IMR-90 (cell line): ENCODE data around the gene NT5E. TPM values are rescaled to one million over a fixed set of nuclear protein-coding genes. Genes with fewer than 3 reads are reported as not detected.
A peak's percentile ranks its signal among the peaks of the same experiment; 100 is the strongest.

ENCODE experiments used
- ATAC-seq: fragments of 200-7000 bp; cut with Tn5 transposase; 2 replicates; pipeline ENCODE4 v1.9.1; 2020; ENCODE audit warnings: low read depth, mild to moderate bottlenecking, moderate library complexity
- BruUV-seq: library from RNA; stranded (reverse); fragments of 400-500 nt; replicated peaks from 2 replicates; lab custom pipeline; 2021; lab: Mats Ljungman, UMichigan
- CTCF ChIA-PET: fragments of 300-600 bp; formaldehyde crosslinking; extraction: SDS; loops from one replicate; lab custom pipeline; 2021; ENCODE audit warnings: antibody characterized with exemption; lab: Yijun Ruan, JAX
- POLR2A ChIA-PET: fragments of 300-600 bp; sonication (Branson Sonifier 250); formaldehyde crosslinking; loops from one replicate; lab custom pipeline; 2022; ENCODE audit warnings: antibody characterized with exemption; ENCODE audit not compliant: unreplicated experiment; lab: Charles Lee
- DNase-seq: peaks from one replicate; pipeline ENCODE4 v3.0.0; 2013
- H2AFZ ChIP-seq: replicated peaks from 2 replicates; pipeline ENCODE3; 2013; ENCODE audit warnings: low read length, mild to moderate bottlenecking; ENCODE audit not compliant: poor library complexity
- H2AK5ac ChIP-seq: 2 replicates; pipeline ENCODE4 v1.6.1; 2013; ENCODE audit warnings: low read depth, low read length, inconsistent platforms
- H2AK9ac ChIP-seq: replicated peaks from 2 replicates; pipeline ENCODE3; 2013; ENCODE audit warnings: mild to moderate bottlenecking, low read depth, low read length, moderate library complexity; ENCODE audit not compliant: poor library complexity
- H2BK120ac ChIP-seq: 2 replicates; pipeline ENCODE4 v1.6.1; 2013; ENCODE audit warnings: low read depth, low read length, inconsistent platforms
- H2BK15ac ChIP-seq: 3 replicates; pipeline ENCODE4 v1.6.1; 2013; ENCODE audit warnings: low read depth, low read length, inconsistent platforms
- H2BK20ac ChIP-seq: 2 replicates; pipeline ENCODE4 v1.6.1; 2013; ENCODE audit warnings: low read depth, mild to moderate bottlenecking, inconsistent platforms, low read length, moderate library complexity
- H2BK5ac ChIP-seq: 2 replicates; pipeline ENCODE4 v1.6.1; 2013; ENCODE audit warnings: mild to moderate bottlenecking, low read depth, low read length, inconsistent platforms; ENCODE audit not compliant: poor library complexity, severe bottlenecking
- H3K14ac ChIP-seq: replicated peaks from 2 replicates; pipeline ENCODE4 v1.6.1; 2013; ENCODE audit warnings: low read depth, low read length, inconsistent platforms
- H3K18ac ChIP-seq: 2 replicates; pipeline ENCODE4 v1.6.1; 2013; ENCODE audit warnings: low read depth, low read length, control low read depth
- H3K23ac ChIP-seq: 2 replicates; pipeline ENCODE4 v1.6.1; 2013; ENCODE audit warnings: low read depth, low read length, inconsistent platforms
- H3K27ac ChIP-seq: 2 replicates; pipeline ENCODE4 v1.5.1; 2013; ENCODE audit warnings: mild to moderate bottlenecking, control low read depth, low read length; ENCODE audit not compliant: insufficient read depth
- H3K27me3 ChIP-seq: 2 replicates; pipeline ENCODE4 v1.6.1; 2013; ENCODE audit warnings: low read length; ENCODE audit not compliant: control insufficient read depth, insufficient read depth
- H3K36me3 ChIP-seq: 2 replicates; pipeline ENCODE4 v1.6.1; 2013; ENCODE audit warnings: low read length, mixed read lengths; ENCODE audit not compliant: control insufficient read depth, insufficient read depth
- H3K4ac ChIP-seq: 2 replicates; pipeline ENCODE4 v1.6.1; 2013; ENCODE audit warnings: low read depth, low read length, inconsistent platforms
- H3K4me1 ChIP-seq: 2 replicates; pipeline ENCODE4 v1.6.1; 2013; ENCODE audit warnings: low read length, mixed read lengths; ENCODE audit not compliant: control insufficient read depth, insufficient read depth
- H3K4me2 ChIP-seq: 2 replicates; pipeline ENCODE4 v1.6.1; 2013; ENCODE audit warnings: low read depth, mild to moderate bottlenecking, control low read depth, low read length, moderate library complexity
- H3K4me3 ChIP-seq: 2 replicates; pipeline ENCODE4 v1.5.1; 2013; ENCODE audit warnings: low read depth, mild to moderate bottlenecking, control low read depth, low read length, moderate library complexity; ENCODE audit not compliant: insufficient read depth
- H3K56ac ChIP-seq: 2 replicates; pipeline ENCODE4 v1.6.1; 2013; ENCODE audit warnings: low read length, inconsistent platforms; ENCODE audit not compliant: insufficient read depth; ENCODE audit errors: extremely low read depth
- H3K79me1 ChIP-seq, 2 experiments: 2 replicates each; pipeline ENCODE4 v1.6.1; 2013; ENCODE audit warnings: low read length in 2 of 2, inconsistent platforms in 1 of 2, low read depth in 1 of 2
- H3K9ac ChIP-seq: 2 replicates; pipeline ENCODE4 v1.6.1; 2013; ENCODE audit warnings: low read depth, low read length, control low read depth
- H3K9me1 ChIP-seq: 2 replicates; pipeline ENCODE4 v1.6.1; 2013; ENCODE audit warnings: low read length, inconsistent platforms; ENCODE audit not compliant: insufficient read depth
- H3K9me3 ChIP-seq: 2 replicates; pipeline ENCODE4 v1.6.1; 2013; ENCODE audit warnings: low read length; ENCODE audit not compliant: control insufficient read depth, insufficient read depth
- H4K20me1 ChIP-seq: 2 replicates; pipeline ENCODE4 v1.6.1; 2013; ENCODE audit warnings: low read length, inconsistent platforms; ENCODE audit not compliant: insufficient read depth
- H4K5ac ChIP-seq: 2 replicates; pipeline ENCODE4 v1.6.1; 2013; ENCODE audit warnings: mild to moderate bottlenecking, low read depth, low read length, control low read depth
- H4K8ac ChIP-seq, 2 experiments: 2 replicates each; pipeline ENCODE4 v1.6.1; 2013; ENCODE audit warnings: low read depth in 2 of 2, low read length in 2 of 2, control low read depth in 1 of 2, inconsistent platforms in 1 of 2
- H4K91ac ChIP-seq: 2 replicates; pipeline ENCODE4 v1.6.1; 2013; ENCODE audit warnings: low read depth, low read length, inconsistent platforms; ENCODE audit not compliant: insufficient read depth
- CHD1 ChIP-seq: IDR thresholded peaks from 2 replicates; pipeline ENCODE4 v1.6.1; 2012; ENCODE audit warnings: low read depth, low read length, improper control_type of control experiment
- ELK1 ChIP-seq: fragments of 150-350 bp; IDR thresholded peaks from 2 replicates; pipeline ENCODE4 v1.6.1; 2016; ENCODE audit warnings: low read depth, mild to moderate bottlenecking, low read length, moderate library complexity, borderline replicate concordance
- MAFK ChIP-seq: IDR thresholded peaks from 2 replicates; pipeline ENCODE4 v1.6.1; 2012; ENCODE audit warnings: low read depth, low read length, improper control_type of control experiment
- MAZ ChIP-seq: IDR thresholded peaks from 2 replicates; pipeline ENCODE4 v1.6.1; 2012; ENCODE audit warnings: low read depth, mild to moderate bottlenecking, low read length, improper control_type of control experiment, moderate library complexity, borderline replicate concordance
- NFE2L2 ChIP-seq: fragments of 150-350 bp; IDR thresholded peaks from 2 replicates; pipeline ENCODE4 v1.6.1; 2016; ENCODE audit warnings: low read depth, mild to moderate bottlenecking, low read length
- RAD21 ChIP-seq: IDR thresholded peaks from 2 replicates; pipeline ENCODE4 v1.6.1; 2012; ENCODE audit warnings: low read length, improper control_type of control experiment
- RFX5 ChIP-seq: IDR thresholded peaks from 2 replicates; pipeline ENCODE4 v1.8.0; 2012; ENCODE audit warnings: low read depth, mild to moderate bottlenecking, low read length, moderate library complexity
- SMC3 ChIP-seq: fragments of 150-350 bp; IDR thresholded peaks from 2 replicates; pipeline ENCODE4 v1.6.1; 2016; ENCODE audit warnings: low read depth, mild to moderate bottlenecking, antibody characterized with exemption, low read length, moderate library complexity
- USF2 ChIP-seq: fragments of 150-350 bp; IDR thresholded peaks from 2 replicates; pipeline ENCODE4 v1.6.1; 2017; ENCODE audit warnings: mild to moderate bottlenecking, antibody characterized with exemption, low read length, low read depth
- WGBS, 2 experiments: methylation state at CpG; one replicate each; pipeline versions ENCODE4 v1.1.5 to v1.1.7; 2013; ENCODE audit warnings: missing lambda C conversion rate in 2 of 2; ENCODE audit not compliant: insufficient read length in 1 of 2; ENCODE audit errors: extremely low coverage in 2 of 2; 5-methylcytosine and 5-hydroxymethylcytosine counted together
- dilution Hi-C: fragments of 300-500 bp; cut with HindIII; formaldehyde crosslinking; loops from one replicate; pipeline ENCODE4 v1.14.3; 2018; ENCODE audit warnings: low sequenced_read_pairs; ENCODE audit not compliant: unreplicated experiment
- in situ Hi-C: fragments of 300-500 bp; cut with MboI; formaldehyde crosslinking; loops from 3 replicates; pipeline ENCODE4 v1.14.3; 2019; ENCODE audit warnings: low sequenced_read_pairs, inconsistent platforms, mixed read lengths
- intact Hi-C: fragments of 100-400 bp; cut with micrococcal nuclease; formaldehyde crosslinking; loops from 2 replicates; pipeline ENCODE4 v1.10.0; 2022
- polyA plus RNA-seq, 3 experiments: library from polyadenylated mRNA; depleted of rRNA; stranded (reverse); fragments of >200 nt; gene quantifications; 2 replicates each; pipeline ENCODE4 v1.2.3, GENCODE V29; 2012; ENCODE audit warnings: low replicate concordance in 1 of 3
- total RNA-seq: library from RNA; depleted of rRNA; stranded (reverse); fragments of >200 nt; gene quantifications from 2 replicates; pipeline ENCODE4 v1.2.3, GENCODE V29; 2012

Gene NT5E
- total and polyA plus RNA-seq, 2 of the 4 experiments (the other 2 are of a cell fraction): 153 to 280 TPM

DNA sequence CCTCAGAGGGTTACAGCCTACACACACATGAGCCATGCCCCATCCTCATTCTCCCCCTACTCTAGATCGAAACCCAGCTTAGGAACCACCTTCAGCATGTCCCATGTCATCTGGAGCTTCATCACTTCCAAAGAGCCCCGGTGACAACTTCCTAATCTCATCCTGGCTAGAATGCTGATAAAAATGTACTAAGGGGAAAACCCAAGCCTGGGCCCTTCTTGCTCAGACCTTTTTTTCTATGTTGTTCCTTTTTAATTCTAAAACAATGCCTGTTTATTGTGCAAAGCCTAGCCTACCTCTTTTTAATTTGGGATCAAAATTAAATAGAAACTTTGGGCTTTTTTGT lies 44.1 kb upstream of the NT5E start:
- H3K18ac ChIP-seq: peak overlapping the region; percentile 93
- peaks cover 44% of the 10 kb centered on the region for H3K4me1 ChIP-seq
- no peak for TF ChIP-seq SMC3
- no peak for TF ChIP-seq NFE2L2
- TF ChIP-seq CHD1: no peak
- TF ChIP-seq RFX5: no peak
- TF ChIP-seq ELK1: no peak
- no peak for TF ChIP-seq RAD21
- no peak for TF ChIP-seq MAFK
- TF ChIP-seq MAZ: no peak
- TF ChIP-seq USF2: no peak
- H3K9ac ChIP-seq: peak overlapping the region; percentile 47; the same call in 1 of the 2 replicates
- H2BK15ac ChIP-seq: peak overlapping the region; percentile 96; the same call in 2 of the 3 replicates
- peak overlapping the region; percentile 73 for H3K4me2 ChIP-seq
- H2AFZ ChIP-seq: peak overlapping the region; percentile 60
- peaks cover 28% of the 10 kb centered on the region for H3K9me1 ChIP-seq
- DNase-seq (no peak), ATAC-seq (no peak)
- in situ Hi-C loops: loop anchor here (5.0 kb wide), 2 partner anchors 41 to 44 kb away; no protein-coding TSS in a partner anchor
- H2AK9ac ChIP-seq: peak overlapping the region; percentile 29
- H4K8ac ChIP-seq: peak overlapping the region; percentile 83 to 89
- ChIA-PET CTCF (no interaction called here), POLR2A (interaction anchor here (3.4 kb wide), 1 partner anchor 45 kb away, joined by 40 read pairs; the partner anchor contains the start of gene NT5E)
- H3K79me1 ChIP-seq: peaks cover 11 to 29% of the 10 kb centered on the region in 2 experiments; a peak in 3 of 4 replicates
- intact Hi-C loops: loop anchor here (2.0 kb wide), 1 partner anchor 43 kb away; no protein-coding TSS in a partner anchor
- H3K4me3 ChIP-seq: no peak overlapping the region
- peak overlapping the region; percentile 79 for H3K27ac ChIP-seq
- WGBS, 2 experiments: no CpG with 5 or more reads among the region's 2 CpGs
- dilution Hi-C loops: no loop called here
- peak overlapping the region; percentile 96 for H2BK5ac ChIP-seq
- peak overlapping the region; percentile 94 for H2BK20ac ChIP-seq
- H4K91ac ChIP-seq: peak overlapping the region; percentile 89
- H3K4ac ChIP-seq: peak overlapping the region; percentile 98
- H2BK120ac ChIP-seq: peak overlapping the region; percentile 97
- H3K9me3 ChIP-seq: no peaks in the 10 kb centered on the region
- no peaks in the 10 kb centered on the region for H4K20me1 ChIP-seq
- H3K23ac ChIP-seq: peak overlapping the region; percentile 88
- no peaks in the 10 kb centered on the region for H3K27me3 ChIP-seq
- H3K36me3 ChIP-seq: no peaks in the 10 kb centered on the region
- H3K14ac ChIP-seq: peak overlapping the region; percentile 94
- BruUV-seq: no TSS peak
- peak overlapping the region; percentile 85 for H4K5ac ChIP-seq
- H3K56ac ChIP-seq: peak overlapping the region; percentile 80
- H2AK5ac ChIP-seq: peak overlapping the region; percentile 100
